NCI-H2196 treated with DMSO at 0.1 percent for 48 hours (cell line): ENCODE results near the gene S100PBP.
"Not testable (repeated sequence)": the region's sequence is repeated elsewhere in the genome, so short reads cannot be mapped to it uniquely, and the experiment has no call there.

Source experiments
- DNase-seq: peaks from one replicate; lab custom pipeline; 2025; ENCODE audit not compliant: unreplicated experiment; lab: John Stamatoyannopoulos, UW

S100PBP gene

DNA sequence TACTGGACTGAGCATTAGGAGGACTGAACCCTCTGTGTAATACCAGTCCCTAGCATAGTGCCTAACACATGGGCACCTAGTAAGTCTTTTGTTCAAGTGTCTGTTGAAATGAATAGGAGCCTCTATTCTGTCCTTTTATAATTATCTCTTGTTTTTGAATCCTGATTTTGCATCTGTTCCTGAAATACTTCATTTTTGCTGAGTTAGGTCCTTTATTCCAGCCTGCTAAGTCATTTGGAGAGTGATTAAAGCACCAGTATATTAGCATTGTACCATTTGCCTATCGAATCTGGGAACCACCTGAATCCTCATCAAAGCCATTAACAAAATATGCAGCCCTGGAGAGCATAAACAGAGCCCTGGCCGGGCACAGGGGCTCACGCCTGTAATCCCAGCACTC lies 32.6 kb upstream of the S100PBP start:
- DNase-seq = no peak

DNA sequence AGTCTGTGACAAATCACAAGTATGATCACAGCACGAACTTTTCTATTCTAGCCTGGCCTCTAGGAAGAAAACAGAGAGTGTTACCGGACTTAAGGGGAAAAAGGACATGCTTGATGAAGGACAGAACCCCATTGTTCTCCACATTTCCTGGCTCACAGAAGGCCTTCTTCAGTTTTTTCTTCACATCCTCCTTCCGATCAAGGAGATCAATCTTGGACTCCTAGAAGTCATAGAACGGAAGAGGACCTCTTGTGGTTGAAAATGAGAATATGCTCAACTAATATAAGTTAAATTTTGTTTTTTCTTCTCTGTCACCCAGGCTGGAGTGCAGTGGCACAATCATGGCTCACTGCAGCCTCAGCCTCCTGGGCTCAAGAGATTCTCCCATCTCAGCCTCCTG lies 30.6 kb upstream of the S100PBP start:
- DNase-seq = no peak

DNA sequence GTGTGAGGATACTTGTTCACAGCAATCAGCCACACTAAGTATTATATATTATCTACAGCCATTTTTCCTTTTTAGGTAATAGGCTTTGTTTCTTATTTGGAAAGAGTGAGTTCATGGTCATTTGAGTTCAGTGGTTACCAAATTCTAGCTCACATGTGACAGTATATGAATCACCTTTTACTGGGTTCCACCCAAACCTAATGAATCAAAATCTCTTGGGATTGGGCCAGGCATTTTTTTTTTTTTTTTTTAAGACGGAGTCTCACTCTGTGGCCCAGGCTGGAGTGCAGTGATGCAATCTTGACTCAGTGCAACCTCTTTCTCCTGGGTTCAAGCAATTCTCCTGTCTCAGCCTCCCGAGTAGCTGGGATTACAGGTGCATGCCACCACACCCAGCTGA lies 28.1 kb upstream of the S100PBP start:
- not testable (repeated sequence) for DNase-seq

DNA sequence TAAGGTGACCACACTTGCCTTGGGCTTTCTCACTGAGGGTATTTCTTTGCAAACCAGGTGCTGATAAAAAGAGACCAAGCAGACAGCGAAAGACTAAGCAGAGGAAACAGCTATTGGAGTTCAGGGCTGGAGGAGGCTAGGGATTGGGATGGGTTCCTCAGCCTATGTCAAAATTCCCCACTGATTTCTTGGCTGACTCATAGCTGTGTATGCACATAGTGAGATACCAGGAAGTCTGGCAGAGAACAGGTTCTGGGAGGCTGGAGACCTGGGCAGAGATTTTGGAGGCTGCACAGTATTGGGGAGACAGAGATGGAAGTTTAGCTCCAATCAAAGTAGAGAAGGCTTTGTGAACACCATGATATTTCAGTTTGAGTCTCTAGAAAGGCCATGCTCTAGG lies 25.6 kb upstream of the S100PBP start:
- DNase-seq = no peak

DNA sequence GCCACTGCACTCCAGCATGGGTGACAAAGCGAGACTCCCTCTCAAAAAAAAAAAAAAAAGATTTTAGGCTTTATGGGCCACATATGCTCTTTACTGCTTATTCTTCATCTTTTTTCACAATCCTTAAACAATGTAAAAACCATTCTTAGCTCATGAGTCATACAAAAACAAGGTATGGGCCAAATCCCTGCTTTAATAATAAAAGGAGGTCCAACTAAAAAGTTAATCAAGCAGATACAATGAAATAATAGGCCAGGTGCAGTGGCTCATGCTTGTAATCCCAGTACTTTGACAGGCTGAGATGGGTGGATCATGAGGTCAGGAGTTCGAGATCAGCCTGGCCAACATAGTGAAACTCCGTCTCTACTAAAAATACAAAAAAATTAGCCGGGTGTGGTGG lies 21.7 kb upstream of the S100PBP start:
- not testable (repeated sequence) for DNase-seq

DNA sequence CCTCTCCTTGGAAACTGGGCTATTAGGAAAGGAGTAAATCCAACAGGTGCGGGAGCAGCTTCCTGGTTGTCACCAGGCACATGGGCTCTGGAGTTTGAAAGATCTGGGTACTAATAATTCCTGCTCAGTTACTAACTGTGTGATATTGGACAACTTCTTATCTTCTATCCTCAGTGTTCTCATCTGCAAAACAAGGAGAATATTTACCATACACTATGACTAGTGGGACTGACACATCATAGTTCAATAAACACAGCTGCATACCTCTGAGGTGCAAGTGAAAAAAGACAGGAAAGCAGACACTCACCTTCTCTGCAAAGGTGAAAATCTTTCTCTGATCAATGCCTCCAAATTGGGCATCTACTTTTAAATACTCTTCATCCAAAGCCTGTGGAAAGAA lies 20.0 kb upstream of the S100PBP start:
- DNase-seq = no peak

DNA sequence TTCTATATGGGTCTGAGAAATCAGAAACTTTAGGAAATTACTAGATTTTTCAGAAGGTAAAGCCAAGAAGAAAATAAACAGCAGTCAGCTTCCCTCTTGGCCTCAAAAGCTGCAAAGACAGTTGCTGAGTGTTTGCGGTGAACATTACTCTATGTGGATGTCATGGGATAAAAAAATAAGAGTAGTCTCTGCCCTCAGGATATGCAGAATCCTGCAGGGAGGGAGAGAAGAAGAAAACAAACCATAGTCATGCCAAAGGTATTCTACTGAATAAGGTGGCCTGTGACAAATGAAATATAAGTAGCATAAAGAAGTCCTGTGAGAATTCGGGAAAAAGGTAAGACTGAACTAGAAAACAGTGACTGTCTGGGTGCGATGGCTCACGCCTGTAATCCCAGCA lies 19.3 kb upstream of the S100PBP start:
- DNase-seq = no peak

DNA sequence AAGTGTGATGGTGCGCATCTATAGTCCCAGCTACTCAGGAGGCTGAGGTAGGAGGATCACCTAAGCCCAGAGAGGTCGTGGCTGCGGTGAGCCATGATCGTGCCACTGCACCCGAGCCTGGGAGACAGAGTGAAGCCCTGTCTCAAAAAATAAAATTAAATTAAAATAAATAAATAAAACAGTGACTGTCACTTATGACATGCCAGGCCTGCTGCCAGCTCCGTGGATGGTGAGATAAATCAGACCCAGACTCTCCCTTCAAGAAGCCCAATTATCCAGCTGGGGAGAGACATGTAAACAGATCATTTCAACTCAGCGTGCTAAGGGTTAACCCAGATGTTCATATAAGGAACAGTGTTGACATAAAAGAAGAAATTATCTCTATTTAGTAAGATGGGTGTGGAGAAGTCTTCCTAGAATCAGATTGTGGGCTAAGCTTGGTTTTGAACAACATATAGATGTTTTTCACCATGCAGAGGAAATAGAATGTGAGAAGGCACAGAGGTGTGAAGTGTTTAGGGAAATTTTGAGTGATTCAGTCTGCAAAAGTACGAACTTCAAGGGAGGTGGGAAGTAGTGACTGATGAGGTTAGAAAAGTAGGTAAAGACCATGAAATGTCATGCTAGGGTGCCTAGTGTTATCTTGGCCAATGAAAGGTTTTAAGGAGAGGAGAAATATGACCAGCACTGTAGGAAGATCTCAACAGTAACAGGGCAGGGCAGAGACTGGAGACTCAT lies 18.6 kb upstream of the S100PBP start:
- DNase-seq = no peak

DNA sequence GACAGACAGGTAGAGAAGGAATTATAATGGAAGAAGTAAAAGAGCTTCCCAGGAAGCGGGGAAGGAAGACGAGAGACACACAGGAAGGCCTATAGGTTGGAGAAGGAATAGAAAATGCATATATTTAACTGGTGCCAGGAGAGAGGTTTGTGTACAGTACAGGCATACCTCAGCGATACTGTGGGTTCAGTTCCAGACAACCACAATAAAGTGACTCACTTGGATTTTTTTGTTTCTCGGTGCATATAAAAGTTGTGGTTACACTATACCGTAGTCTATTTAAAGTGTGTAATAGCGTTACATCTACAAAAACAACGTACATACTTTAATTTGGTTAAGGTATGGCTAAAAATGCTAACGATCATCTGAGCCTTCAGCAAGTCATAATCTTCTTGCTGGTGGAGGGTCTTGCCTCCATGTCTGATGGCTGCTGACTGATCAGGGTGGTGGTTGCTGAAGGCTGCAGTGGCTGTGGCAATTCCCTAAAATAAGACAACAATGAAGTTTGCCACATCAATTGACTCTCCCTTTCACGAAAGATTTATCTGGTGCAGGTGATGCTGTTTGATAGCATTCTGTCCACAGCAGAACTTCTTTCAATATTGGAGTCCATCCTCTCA lies 16.2 kb upstream of the S100PBP start:
- DNase-seq = no peak

DNA sequence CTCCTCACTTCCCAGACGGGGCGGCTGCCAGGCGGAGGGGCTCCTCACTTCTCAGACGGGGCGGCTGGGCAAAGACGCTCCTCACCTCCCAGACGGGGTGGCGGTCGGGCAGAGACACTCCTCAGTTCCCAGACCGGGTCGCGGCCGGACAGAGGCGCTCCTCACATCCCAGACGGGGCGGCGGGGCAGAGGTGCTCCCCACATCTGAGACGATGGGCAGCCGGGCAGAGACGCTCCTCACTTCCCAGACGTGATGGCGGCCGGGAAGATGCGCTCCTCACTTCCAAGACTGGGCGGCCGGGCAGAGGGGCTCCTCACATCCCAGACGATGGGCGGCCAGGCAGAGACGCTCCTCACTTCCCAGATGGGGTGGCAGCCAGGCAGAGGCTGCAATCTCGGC lies 13.0 kb upstream of the S100PBP start:
- not testable (repeated sequence) for DNase-seq

DNA sequence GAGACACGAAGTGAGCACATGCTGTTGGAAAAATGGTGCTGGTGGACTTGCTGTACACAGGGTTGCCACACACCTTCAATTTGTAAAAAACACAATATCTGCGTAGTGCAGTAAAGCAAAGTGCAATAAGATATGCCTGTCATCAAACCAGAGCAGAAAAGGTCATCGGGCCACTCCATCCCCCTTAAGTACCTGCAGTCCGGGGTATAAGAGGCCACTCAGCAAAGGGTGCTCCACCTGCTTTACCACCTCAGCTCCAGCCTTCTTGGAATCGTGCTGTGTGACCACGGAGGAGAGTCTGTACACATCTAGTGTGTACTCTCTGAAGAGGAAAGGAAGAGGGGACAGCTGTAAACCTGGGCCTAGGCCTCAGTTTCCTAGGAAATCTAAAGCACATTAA lies 11.2 kb upstream of the S100PBP start:
- DNase-seq = no peak

DNA sequence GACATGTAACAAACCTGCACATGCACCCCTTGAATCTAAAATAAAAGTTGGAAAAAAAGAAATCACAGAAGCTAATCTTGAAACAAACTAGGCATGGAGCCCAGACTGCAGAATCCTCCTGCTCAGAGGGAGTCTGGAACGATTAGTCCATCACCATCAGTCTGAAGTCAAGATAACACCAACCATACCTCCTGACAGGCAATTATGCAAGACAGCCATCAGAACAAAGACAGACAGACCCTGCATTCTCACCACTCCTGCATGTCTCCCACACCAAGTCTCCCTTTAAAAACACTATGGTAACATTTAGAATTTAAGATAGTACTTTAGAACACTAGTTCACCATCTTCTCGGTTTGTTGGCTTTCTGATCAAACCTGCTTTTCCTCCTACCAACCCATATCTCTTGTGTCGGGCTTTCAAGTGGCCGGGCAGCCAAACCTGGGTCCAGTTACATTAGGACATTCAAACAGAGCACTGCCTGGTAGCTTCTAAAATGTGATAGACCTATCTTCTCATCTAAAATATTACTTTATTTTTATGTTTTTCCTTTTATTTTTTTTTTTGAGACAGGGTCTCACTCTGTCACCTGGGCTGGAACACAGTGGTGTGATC lies 10.4 kb upstream of the S100PBP start:
- DNase-seq = no peak

DNA sequence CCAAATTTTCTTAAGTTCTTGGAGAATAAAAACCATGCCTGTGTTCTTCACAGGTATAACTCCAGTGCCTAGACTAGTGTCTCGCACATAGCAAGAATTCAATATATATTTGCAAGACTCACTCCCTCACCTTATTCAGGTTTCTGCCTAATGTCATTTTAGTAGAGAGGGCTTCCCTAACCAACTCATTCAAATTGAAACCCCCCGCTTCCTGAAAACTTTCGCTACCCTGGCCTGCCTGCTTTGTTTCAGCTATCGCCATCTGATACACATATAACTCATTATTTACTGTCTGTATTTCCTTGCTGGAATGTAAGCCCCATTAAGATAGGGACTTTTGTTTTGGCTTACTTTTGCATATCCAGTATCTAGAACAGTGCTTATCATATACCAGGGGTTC lies 8.9 kb upstream of the S100PBP start:
- DNase-seq = no peak

DNA sequence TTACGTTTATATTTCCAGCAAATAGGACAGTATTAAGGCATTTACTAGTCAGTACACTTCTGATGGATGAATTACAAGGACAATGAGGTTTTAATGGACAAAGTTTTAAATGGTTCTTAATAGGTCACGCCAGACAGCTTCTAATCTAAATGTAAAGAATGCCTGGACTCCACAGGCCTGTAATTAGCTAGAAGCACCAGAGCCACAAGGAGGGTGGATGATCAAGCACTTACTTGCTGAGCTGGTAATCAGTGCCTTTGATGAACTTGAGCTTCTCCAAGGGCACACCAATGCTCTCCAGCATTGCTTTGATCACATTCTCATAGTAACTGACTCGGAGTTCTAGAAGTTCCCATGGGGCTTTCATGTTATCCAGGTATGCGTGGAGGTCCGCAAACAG lies 7.1 kb upstream of the S100PBP start:
- DNase-seq = no peak

DNA sequence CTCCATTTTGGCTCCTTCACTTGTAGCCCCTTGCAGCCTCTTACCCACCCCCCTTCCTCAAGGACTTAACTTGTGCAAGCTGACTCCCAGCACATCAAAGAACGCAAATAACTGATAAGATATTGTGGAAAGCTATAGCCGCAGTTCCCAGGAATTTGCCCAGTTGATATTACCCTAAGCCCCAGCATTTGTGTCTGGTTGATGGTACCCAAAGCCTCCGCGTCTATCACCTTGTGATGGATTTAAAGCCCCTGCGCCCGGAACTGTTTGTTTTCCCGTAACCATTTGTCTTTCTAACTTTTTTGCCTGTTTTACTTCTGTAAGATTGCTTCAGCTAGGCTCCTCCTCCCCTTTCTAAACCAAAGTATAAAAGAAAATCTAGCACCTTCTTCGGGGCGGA lies 6.2 kb upstream of the S100PBP start:
- DNase-seq = no peak

DNA sequence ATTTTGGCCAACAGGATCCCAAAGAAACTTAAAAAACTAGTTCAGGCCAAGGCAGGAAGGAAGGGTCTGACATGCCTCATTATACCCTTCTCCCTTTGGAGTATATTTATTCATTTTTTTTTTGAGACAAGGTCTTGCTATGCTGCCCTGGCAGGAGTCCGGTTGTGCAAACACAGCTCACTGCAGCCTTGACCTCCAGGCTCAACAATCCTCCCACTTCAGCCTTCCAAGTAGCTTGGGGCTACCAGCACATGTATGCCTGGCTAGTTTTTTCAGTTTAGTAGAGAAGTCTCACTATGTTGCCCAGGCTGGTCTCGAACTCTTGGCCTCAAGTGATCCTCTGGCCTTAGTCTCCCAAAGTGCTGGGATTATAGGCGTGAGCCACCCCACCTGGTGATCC lies 5.5 kb upstream of the S100PBP start:
- DNase-seq = no peak

DNA sequence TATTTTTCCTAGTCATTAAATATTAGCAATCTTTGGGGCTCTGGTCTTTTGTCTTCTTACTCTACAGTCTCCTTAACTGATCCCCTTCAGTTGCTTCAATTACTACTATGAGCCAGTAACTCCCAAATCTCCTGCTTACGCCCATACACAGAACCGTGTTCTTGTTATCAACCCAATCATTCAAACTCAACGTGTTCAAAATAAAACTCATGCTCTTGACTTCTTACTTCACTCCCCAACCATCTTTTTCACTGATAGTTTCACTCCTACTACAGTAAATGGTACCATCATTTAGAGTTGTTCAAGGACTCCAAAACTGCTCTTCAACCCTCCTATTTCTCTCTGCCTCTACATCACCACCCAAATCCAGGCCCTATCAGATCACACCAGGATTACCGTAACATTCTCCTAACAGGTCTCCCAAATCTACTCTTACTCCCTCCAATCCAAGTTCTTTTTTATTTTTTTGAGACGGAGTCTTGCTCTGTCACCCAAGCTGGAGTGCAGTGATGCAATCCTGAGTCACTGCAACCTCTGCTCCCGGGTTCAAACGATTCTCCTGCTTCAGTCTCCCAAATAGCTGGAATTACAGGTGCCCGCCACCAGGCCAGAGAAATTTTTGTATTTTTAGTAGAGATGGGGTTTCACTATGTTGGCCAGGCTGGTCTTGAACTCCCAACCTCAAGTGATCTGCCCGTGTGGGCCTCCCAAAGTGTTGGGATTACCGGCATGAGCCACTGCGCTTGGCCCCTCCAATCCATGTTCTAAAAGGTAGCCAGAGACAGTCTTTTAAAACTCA lies 3.3 kb upstream of the S100PBP start:
- no peak for DNase-seq

DNA sequence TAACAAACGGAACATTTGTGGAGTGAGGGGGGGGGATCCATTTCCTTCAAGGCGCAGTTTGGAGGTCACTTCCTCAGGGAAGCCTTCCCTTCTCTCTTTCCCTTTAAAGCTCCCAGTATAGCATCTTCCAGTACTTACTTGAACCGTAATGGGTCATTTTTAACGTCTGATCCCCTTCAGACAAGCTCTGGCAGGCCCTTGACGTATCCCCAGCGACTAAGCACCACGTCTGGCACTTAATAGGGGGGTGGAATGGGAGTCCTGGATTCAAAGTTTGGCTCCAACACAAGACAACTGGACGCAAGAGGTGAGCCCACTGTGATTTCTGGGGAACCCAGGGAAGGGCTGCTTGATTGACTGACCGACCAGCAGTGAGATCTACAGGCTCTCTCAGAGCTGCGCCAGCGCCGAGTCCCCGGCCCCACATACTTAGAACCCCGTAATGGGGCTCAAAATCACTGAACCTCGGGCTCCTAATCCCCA lies 736 bp upstream of the S100PBP start:
- DNase-seq = no peak

DNA sequence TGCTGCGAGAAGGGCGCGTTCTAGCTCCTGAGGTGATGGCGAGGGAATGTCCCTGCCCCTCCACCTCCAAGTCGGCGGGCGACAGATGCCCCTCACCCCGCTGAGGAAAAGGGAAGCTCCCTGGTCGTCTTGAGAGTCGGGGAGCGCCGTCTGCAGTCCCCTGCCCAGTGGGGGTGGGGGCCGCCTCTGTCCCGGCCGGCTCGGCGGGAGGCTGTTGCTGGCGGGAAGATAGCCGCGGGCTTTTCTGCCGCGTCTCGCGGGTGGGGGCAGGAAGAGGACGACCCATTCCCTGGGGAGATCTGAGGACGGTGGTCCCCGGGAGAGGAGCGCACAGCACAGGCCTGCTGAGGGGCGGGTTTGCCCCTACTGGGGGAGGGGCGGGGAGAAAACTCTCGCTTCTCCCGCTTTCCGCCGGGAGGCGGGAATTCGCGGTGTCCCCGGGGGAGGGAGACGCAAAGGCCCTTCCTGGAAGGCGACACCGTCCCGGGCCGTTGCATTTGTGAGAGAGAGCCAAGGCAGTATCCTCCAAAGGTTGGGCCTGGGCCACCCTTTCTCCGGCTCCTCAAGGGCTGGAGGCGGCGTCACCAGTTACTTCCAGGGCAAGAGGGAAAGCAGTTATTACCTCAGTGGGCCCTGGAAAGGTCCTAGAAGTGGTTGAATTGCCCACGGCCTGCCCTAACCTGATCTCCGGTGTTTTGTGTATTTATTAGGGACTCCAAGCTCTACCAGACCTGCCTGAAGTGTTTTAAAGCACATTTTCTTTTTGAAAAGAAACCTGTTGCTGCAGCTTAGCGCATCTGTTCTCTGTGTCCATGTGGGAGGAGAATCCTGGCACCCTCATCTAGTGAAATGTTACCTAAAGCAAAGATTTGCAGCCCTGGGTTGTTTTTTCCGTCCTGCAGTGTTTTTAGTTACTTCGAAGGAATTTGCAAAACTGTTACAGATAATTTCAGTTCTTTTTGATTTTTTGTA lies 648 bp downstream of the S100PBP start:
- DNase-seq = peak; percentile 65

DNA sequence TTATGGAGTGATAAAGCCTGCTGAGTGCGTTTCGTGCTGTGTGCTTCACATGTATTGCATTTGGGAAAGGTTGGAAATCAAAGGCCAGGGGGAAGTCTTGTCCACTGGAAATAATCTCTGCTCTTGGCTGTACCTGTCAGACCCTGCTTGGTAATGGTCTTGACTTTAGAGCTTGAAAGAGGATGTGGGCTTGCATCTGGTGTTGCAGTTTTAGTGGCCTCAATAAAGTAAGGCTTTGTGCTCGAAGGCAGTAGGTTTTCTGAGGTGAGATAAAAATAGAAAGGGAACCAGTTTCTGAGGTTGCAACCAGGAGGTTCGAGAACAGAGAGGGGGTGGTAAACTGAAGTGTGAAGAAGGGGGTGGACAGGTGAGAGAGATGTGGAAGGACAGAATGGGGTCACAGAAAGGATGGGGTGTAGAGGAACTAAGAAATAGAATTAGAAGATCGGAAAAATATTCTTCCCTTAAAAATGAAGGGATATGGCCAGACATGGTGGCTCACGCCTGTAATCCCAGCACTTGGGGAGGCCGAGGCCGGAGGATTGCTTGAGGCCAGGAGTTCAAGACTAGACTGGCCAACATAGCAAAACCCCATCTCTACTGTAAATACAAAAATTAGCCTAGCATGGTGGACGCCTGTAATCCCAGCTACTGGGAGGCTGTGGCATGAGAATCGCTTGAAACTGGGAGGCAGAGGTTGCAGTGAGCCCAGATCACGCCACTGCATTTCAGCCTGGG lies 1.5 kb downstream of the S100PBP start:
- no peak for DNase-seq
